NCI-H524 treated with DMSO at 0.1 percent for 48 hours (cell line): ENCODE data around the gene PHLPP1.

Experiments used
- DNase-seq: peaks from one replicate; lab custom pipeline; 2025; lab: John Stamatoyannopoulos, UW

PHLPP1 gene

GRCh38 chr18:62979900-62980299 lies 264.6 kb downstream of the PHLPP1 start:
- DNase-seq: no peak

GRCh38 chr18:62981566-62981965 lies 266.2 kb downstream of the PHLPP1 start:
- DNase-seq: no peak

GRCh38 chr18:62982600-62983251 lies 267.4 kb downstream of the PHLPP1 start:
- no peak for DNase-seq

GRCh38 chr18:62984656-62985315 lies 269.4 kb downstream of the PHLPP1 start:
- DNase-seq: no peak

DNA sequence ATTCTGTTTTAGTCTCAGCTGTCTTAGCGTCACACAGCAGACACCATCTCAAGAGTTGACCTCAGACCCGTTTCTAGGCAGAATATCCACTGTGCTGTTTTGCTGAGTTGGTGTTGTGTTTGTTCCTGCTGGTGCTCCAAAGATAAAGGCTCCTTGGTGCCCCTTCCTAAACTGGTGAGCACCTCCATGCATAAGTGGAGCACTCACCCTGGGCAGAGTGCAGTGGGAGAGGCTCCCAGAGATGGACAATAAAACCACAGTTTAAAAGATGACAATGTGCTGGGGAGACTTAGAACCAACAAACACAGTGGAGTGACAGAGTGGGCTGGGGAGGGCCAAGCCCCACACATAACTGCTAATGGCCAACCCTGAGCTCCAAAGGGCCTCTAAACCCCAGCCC lies 271.1 kb downstream of the PHLPP1 start:
- no peak for DNase-seq

DNA sequence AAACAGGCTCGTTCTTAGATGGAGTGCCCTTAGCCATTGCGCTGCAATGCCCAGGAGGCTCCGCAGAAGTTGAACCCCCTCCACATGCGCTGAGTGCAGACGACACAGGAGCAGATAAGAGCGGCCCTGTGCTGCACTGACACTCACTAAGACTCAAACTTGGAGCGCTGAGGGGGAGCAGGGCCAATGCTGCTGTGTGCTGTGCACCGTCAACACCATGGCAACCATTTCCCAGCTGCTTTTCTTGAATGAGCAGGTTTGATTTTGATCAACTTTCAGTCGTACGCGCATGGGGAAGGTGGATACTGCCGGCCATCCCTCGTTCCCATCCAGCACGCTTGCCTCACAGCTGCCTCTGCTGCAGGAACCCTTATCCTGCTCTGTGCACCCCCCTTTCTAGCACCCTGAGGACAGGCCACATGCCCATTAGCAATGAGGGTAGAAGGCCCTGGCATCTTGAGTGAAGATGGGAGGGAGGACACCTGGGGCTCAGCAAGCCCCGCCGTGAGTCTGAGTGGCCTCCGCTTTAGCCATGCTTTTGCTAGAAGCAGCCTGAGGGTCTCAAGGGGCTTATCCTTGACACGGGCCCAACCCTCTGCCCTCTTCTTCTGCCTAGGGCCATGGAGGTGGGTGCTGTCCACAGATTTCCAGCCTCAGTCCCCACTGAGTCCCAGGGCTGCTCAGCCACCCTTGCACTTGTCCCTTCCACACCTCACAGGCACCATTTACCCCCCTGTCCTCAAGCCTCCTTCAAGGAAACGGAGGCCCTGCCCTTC lies 271.9 kb downstream of the PHLPP1 start:
- no peak for DNase-seq

DNA sequence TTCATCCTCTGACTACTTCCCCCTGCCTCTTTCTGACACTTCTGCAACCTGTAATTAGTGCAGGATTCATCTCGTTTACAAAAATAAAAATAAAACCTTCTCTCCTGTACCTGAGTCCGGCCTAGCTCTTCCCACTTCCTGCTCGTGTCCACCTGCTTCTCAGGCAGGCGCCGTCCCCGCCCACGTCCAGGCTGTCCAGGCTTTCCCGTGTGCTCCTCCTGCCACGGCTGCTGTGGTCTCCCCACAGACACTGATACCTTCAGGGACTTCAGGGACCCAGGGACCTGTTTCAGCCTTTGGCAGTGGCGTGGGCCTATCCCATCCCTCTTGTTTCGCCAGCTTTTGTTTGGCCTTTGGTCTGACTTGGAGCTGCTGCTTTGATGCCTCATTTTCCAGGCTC lies 272.5 kb downstream of the PHLPP1 start:
- no peak for DNase-seq

DNA sequence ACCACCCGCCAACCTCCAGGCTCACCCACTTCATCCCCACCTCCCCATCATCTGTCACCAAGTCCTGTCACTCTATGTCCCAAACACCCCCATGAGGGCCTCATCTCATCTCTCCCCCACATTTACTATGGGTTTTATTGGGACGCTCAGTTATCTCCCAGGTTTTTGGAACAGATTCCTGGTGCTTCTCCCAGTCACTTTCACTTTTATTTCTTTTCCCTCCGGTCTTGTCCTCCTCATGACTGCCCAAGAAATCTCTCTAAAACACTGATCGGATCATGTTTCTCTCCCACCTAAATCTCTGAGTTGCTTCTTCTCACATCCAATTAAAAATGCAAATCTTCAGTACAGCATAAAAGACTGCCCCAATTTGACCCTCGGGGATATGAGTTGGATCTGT lies 273.1 kb downstream of the PHLPP1 start:
- DNase-seq: no peak

- DNase-seq: no peak
Measured at GRCh38 chr18:62989195-62989594, 273.9 kb downstream of the PHLPP1 start.

GRCh38 chr18:62990653-62991052 lies 275.3 kb downstream of the PHLPP1 start:
- no peak for DNase-seq

GRCh38 chr18:62991389-62991788 lies 276.0 kb downstream of the PHLPP1 start:
- DNase-seq: no peak

DNA sequence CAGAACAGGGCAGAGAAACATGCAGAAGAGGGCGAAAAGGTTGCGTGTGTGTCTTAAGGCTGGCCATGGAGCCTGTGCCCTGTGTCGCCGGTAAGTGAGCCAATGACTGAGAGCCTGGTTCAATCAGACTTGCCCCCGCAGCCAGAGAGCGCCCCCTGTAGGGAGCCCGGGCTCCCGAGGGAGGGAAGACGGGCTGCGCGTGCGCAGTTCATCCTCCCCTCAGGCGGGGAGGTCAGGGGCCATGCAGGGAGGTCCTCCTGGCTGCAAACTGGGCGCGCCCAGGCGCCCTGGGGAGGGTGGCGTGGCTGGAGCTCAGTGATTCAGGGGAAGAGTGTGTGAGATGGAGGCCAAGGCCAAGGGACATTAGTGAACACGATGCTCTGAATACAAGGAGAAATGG lies 276.6 kb downstream of the PHLPP1 start:
- DNase-seq: no peak

DNA sequence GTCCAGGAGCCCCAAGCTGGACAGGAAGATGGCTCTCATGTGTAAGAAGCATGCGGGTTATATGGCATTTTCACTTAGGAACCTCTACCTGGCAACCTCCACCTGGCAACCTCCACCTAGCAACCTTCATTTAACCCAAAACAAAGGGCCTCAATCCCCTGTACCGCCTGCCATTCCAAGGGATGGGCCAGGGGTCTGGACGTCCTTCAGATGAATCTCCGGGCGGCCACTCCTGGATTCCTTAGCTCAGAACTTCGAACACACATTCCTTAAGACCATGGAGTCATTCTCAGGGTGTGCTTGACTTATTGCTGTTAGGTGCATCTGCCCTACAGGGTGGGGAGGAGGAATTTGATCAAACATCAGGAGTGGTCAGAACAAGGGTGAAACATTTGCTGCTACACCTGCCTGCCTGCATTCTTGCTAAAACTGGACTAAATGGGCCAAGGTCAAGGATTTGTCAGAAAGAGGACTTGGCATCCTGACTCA lies 277.6 kb downstream of the PHLPP1 start:
- no peak for DNase-seq

GRCh38 chr18:62996566-62996965 lies 281.2 kb downstream of the PHLPP1 start:
- DNase-seq: no peak

- no peak for DNase-seq
Measured at GRCh38 chr18:62997076-62997475, 281.7 kb downstream of the PHLPP1 start.

- no peak for DNase-seq
Measured at GRCh38 chr18:62998443-62998842, 283.1 kb downstream of the PHLPP1 start.

DNA sequence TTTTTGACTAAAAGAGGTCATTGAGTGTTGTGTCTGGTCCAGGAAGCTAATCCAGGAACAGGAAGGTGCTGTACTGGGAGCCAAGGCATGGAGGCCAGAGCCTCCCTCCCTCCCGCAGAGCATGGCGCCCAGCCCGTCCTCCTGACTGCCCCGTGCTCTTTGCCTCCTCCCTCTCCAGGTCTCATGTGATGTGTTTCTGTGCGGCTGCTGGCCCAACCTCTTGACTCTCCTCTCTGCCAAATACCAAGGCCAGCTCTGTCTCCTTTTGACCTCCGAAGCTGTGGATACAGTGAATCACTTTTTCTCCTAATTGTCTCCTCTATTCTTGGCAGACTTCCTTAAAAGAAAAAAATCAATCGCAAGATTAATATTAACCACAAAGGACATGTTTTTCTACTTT lies 284.1 kb downstream of the PHLPP1 start:
- DNase-seq: no peak

GRCh38 chr18:62999921-63000320 lies 284.6 kb downstream of the PHLPP1 start:
- no peak for DNase-seq

GRCh38 chr18:63000839-63001238 lies 285.5 kb downstream of the PHLPP1 start:
- DNase-seq: no peak

DNA sequence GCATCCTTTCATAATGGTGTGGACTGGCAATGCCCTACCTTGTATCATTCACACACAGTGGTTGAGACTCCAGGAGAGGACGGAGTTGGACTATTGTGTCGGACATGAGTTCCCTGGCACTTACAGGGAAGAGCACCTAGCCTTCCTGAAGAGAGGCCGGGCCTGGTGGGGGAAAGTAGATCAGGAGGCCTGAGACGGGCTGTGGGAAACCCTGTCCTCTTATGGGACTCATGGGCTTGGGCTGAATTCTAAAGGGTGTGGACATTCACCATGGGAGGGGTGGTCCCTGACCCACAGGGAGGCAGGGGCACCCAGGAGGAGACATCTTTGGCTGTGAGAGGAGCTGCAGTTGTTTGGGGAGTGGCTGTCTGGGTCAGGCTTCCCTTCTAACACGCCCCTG lies 286.5 kb downstream of the PHLPP1 start:
- no peak for DNase-seq

- no peak for DNase-seq
Measured at GRCh38 chr18:63002305-63002704, 287.0 kb downstream of the PHLPP1 start.

DNA sequence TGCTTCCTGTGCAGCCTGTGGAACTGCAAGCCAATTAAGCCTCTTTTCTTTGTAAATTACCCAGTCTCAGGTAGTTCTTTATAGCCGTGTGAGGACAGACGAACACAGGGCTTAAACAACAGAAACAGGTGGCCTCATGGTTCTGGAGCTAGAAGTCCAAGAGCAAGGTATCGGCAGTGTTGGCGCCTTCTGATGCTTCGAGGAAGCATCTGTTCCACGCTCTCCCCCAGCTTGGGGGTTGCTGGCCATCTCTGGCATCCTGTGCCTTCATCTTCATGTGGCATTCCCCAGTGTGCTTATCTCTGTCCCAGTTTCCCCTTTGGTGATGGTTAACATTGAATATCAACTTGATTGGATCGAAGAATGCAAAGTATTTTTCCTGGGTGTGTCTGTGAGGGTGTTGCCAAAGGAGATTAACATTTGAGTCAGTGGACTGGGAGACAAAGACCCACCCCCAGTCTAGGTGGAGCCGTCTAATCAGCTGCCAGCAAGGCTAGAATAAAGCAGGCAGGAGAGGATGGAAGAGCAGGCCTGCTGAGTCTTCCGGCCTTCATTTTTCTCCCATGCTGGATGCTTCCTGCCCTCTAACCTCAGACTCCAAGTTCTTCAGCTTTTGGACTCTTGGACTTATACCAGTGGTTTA lies 287.6 kb downstream of the PHLPP1 start:
- no peak for DNase-seq

DNA sequence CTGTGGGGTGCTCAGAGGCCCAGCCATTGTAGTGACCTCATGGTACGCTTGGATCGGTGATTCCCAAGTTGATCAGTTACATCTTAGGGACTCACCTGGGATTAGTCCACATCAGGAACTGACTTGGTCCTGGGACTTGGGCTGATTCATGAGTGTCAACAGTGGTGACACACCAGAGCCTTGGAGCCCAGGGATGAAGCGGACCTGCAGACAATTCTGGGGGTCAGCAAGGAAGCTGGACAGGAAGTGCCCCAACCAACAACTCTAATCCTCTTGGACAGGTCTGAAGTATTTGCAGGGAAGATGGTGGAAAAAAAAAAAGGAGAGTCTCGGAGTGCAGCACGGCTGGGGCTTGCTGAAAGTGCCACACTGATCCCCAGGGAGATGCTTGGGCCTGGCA lies 288.6 kb downstream of the PHLPP1 start:
- no peak for DNase-seq
